Measurements from ENCODE around the gene PMIS2.

DNA sequence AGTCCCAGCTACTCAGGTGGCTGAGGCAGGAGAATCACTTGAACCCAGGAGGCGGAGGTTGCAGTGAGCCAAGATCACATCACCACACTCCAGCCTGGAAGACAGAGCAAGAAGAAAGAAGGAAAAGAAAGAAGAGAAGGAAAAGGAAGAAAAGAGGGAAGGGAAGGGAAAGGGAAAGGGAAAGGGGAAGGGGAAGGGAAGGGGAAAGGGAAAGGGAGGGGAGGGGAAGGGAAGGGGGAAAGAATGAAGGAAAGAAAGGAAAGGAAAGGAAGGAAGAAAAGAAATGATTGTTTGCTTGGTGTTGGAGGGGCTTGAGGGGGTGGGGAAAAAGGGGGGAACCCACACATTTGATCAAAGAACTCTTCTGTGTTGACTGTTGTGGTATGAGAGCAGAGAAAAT lies 10.0 kb downstream of the PMIS2 start:
- no peak for TF ChIP-seq EZH2 (IDR thresholded peaks at IDR 0.05; ENCODE audit: insufficient read depth, poor library complexity, severe bottlenecking)
- no peak for TF ChIP-seq EZH2phosphoT487 (IDR thresholded peaks at IDR 0.05; ENCODE audit: insufficient read depth, low read depth)
